ENCODE measurements around the gene POU5F1.
A peak's percentile ranks its signal among the peaks of the same experiment; 100 is the strongest.
"Not testable (repeated sequence)": the region's sequence is repeated elsewhere in the genome, so short reads cannot be mapped to it uniquely, and the experiment has no call there.

POU5F1 gene

GRCh38 chr6:31192431-31193105, 22.1 kb upstream of the POU5F1 start:
- not testable (repeated sequence) for DNase-seq (ENCODE audit: low read depth, low spot score)

DNA sequence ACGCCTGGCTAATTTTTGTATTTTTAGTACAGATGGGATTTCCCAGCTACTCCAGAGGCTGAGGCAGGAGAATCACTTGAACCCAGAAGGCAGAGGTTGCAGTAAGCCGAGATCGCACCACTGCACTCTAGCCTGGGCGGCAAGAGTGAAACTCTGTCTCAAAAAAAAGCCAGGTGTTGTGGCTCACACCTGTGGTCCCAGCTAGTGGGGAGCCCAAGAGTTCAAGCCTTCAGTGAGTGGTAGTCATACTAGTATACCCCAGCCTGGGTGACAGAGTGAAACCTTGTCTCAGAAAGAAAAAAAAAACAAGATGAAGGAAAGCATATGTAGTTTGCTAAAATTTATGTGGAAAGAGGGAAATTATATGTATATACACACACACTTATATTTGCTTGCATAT, 20.0 kb upstream of the POU5F1 start:
- no peak for DNase-seq (ENCODE audit: low read depth, low spot score)

DNA sequence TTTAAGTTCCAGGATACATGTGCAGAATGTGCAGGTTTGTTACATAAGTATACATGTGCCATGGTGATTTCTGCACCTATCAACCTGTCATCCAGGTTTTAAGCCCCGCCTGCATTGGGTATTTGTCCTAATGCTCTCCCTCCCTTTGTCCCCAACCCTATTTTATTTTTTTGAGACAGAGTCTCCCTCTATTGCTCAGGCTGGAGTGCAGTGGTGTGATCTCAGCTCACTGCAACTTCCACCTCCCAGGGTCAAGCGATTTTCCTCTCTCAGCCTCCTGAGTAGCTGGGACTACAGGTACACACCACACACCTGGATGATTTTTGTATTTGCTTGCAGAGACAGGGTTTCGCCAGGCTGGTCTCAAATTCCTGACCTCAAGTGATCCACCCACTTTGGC, 18.7 kb upstream of the POU5F1 start:
- DNase-seq (ENCODE audit: low read depth, low spot score) = not testable (repeated sequence)

DNA sequence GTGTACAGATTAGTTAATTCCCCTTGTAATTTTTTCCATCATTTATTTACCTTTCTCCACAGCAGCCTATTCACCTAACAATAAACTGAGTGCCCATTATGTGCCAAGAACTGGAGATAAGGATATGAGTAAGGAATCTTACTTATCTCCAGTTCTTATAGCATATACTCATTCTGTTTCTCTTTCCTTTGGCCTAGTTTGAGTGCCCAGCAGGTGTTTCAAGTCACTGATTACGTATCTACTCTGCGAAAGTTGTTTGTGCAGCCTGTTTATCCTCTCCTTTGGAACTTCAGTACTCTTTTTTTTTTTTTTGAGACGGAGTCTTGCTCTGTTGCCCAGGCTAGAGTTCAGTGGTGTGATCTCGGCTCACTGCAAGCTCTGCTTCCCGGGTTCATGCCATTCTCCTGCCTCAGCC, 17.3 kb upstream of the POU5F1 start:
- DNase-seq (ENCODE audit: low read depth, low spot score) = no peak

DNA sequence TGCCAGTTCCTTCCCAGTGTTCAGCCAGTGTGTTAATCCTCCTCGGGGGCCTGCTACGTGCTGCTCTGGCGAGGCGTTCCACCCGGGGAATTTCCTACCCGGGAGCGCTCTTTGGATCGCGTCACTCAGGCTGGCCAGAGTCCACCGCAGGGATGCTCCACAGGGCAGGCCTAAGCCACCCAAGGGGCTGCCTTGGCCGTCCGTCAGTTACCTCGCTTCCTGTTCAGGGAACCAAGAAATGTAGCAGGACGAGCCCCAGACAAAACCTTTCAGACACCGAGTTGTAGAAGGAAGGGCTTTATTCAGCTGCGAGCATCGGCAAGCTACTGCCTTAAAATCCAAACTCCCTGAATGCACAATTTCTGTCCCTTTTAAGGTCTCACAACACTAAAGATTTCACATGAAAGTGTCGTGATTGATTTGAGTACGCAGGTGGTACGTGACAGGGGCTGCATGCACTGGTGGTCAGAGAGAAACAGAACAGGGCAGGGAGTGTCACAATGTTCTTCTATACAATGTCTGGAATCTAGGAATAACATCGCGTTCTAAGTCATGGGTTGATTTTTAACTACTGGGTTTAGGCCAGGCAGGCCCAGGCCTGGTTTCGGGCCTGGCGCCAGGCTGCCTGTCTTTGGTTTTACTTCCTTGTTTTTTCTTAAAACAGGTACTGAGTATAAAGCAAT, 15.7 kb upstream of the POU5F1 start:
- DNase-seq (ENCODE audit: low read depth, low spot score) = no peak

GRCh38 chr6:31185695-31186051, 15.2 kb upstream of the POU5F1 start:
- not testable (repeated sequence) for DNase-seq (ENCODE audit: low read depth, low spot score)

- not testable (repeated sequence) for DNase-seq (ENCODE audit: low read depth, low spot score)
Measured at GRCh38 chr6:31183859-31184258, 13.4 kb upstream of the POU5F1 start.

GRCh38 chr6:31183287-31183686, 12.8 kb upstream of the POU5F1 start:
- DNase-seq (ENCODE audit: low read depth, low spot score) = not testable (repeated sequence)

GRCh38 chr6:31180500-31180899, 10.0 kb upstream of the POU5F1 start:
- DNase-seq (ENCODE audit: low read depth, low spot score) = no peak

- no peak for DNase-seq (ENCODE audit: low read depth, low spot score)
Measured at GRCh38 chr6:31179896-31180295, 9.4 kb upstream of the POU5F1 start.

DNA sequence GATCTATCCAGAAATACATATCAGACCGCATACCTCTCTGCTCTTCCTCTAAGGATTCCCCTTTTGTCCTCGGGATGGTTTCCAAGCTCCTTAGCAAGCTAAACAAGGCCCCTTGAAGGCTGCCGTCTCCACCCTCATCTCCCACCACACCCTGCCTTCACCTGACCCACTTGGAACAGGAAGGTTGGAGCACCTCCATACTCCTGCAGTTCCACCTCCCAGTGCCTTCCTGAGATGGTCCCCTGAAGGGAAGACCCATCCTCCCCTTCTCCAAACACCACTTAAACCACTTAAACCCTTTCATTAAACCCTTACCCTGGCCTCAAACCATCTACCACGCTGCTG, 8.5 kb upstream of the POU5F1 start:
- no peak for DNase-seq (ENCODE audit: low read depth, low spot score)

GRCh38 chr6:31178143-31179041, 7.9 kb upstream of the POU5F1 start:
- no peak for DNase-seq (ENCODE audit: low read depth, low spot score)

DNA sequence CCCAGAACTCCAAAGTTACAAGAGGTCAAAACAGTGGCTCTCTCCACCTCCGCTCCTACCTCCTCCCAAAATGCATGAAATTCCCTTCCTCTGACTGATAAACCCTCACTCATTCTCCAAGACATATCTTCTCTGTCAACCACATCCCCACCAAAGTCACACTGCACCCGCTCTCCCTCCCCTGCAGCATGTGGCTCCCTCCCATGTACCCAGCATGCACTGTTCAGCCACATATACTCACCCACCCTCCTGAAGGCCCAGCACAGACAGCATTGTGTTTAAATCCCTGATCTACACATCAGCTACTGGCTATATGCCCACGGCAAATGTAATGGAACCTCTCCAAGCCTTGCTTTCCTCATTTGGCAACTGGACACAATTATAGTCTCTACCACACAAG, 5.5 kb upstream of the POU5F1 start:
- DNase-seq (ENCODE audit: low read depth, low spot score) = no peak

- no peak for DNase-seq (ENCODE audit: low read depth, low spot score)
Measured at GRCh38 chr6:31174378-31174777, 3.9 kb upstream of the POU5F1 start.

DNA sequence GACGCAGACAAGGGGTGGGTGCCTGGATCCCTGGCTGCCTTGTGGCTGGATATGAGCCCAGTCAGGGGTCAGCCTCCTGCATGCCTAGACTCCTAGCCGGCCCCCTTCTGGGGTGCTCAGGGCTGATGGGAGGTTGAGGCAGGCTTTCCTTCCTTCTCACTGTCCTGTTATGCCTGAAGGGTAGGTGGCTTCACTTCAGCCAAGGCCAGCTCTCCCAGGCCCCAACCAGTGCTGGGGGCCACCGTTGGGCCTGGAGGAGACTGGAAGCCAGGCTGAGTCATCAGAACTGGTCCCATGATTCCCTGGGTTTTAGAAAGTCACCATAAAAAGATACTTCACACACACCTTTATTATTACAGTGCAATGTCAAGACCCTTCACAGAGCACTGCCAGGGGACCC, 2.9 kb upstream of the POU5F1 start:
- DNase-seq (ENCODE audit: low read depth, low spot score) = no peak

- peak; percentile 98 for DNase-seq (ENCODE audit: low read depth, low spot score)
Measured at GRCh38 chr6:31172973-31173384, 2.5 kb upstream of the POU5F1 start.

DNA sequence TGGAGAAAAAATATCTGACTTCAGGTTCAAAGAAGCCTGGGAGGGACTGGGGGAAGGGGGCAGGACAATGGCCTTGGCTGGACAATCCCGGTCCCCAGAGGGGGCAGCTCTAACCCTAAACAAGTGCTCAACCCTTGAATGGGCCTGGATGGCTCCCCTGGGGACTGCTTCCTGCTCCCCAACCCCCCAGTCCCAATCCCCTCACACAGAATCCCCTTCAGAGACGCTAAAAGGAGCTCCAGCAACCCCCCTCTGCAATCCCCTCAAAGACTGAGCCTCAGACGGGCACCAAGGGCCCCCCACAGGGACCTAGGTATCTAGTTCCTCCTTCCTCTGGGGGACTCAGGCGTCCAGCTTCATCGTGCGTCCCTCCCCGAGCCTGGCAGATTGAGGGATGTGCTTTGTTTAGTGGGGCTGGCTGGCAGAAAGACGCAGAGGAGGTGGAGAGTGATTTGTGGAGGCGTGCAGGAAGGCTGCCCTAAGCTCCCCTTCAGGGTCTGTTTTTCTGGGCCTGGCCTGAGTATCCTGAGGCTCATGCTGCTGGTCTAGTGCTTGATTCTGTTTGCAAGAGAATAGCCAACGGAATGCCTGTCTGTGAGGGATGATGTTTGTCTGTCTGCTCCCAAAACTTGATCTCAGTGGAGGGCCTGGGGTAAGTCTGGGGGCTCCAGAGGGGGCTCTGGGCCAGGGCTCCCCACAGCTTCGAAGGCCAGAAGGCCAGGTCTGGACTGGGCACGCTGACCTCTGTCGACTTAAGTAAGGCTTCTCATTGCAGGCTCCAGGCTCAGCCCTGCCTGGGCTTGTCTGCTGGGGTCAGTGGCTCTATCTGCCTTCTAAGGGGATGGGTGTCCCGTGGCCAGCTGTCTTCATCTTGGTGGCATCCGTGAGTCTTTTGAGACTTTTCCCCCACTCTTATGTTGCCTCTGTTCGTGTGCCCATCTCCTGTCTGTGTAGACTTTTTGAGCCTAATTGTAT, 1.7 kb upstream of the POU5F1 start:
- peak; percentile 99 for DNase-seq (ENCODE audit: low read depth, low spot score)

- no peak for DNase-seq (ENCODE audit: low read depth, low spot score)
Measured at GRCh38 chr6:31170987-31171671, 647 bp upstream of the POU5F1 start.

- not testable (repeated sequence) for DNase-seq (ENCODE audit: low read depth, low spot score)
Measured at GRCh38 chr6:31169858-31170599, 453 bp downstream of the POU5F1 start.
